Tibial nerve (tissue), 4 donors: ENCODE data around the gene HFM1.

Source experiments
- EP300 ChIP-seq, 2 donors: sonication (generic); formaldehyde crosslinking; IDR thresholded peaks; one replicate each; pipeline ENCODE4 v1.6.1; 2017; ENCODE audit warnings: antibody characterized with exemption in 2 of 2, mild to moderate bottlenecking in 1 of 2
- POLR2A ChIP-seq, 2 donors: fragments of 450-650 bp; IDR thresholded peaks; one replicate each; pipeline ENCODE4 v1.6.1; 2017; ENCODE audit warnings: antibody characterized with exemption in 2 of 2, mild to moderate bottlenecking in 2 of 2, moderate library complexity in 2 of 2
- TF ChIP-seq, protein P1 (sequence below), 5 experiments: fragments of 200-600 bp in 3 of 5; fragments of 450-650 bp in 2 of 5; sonication (generic) in 3 of 5; IDR thresholded peaks; one replicate each; pipeline ENCODE4 v1.5.1; 2016 to 2019; ENCODE audit warnings: antibody characterized with exemption in 5 of 5, mild to moderate bottlenecking in 3 of 5, moderate library complexity in 2 of 5

DNA sequence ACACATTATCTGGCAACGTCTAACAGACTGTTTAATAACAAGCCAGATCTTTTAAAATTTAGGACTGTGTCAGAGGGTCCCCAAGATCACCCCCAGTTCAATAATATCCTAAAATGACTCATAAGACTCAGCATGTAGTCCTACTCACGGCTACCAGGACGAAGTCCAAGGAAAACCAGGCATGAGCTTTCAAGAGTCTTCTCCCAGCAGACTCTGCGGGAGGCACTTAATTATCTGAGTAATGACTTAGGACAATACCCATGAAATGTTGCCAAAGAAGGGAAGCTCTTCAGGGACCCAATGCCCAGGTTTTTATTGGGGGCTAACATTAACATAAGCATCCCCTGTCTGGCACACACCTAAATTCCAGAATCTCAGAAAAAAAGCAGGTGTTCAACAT, 7.0 kb downstream of the HFM1 start:
- TF ChIP-seq POLR2A (IDR thresholded peaks at IDR 0.05): no peak
- TF ChIP-seq, protein P1, sequence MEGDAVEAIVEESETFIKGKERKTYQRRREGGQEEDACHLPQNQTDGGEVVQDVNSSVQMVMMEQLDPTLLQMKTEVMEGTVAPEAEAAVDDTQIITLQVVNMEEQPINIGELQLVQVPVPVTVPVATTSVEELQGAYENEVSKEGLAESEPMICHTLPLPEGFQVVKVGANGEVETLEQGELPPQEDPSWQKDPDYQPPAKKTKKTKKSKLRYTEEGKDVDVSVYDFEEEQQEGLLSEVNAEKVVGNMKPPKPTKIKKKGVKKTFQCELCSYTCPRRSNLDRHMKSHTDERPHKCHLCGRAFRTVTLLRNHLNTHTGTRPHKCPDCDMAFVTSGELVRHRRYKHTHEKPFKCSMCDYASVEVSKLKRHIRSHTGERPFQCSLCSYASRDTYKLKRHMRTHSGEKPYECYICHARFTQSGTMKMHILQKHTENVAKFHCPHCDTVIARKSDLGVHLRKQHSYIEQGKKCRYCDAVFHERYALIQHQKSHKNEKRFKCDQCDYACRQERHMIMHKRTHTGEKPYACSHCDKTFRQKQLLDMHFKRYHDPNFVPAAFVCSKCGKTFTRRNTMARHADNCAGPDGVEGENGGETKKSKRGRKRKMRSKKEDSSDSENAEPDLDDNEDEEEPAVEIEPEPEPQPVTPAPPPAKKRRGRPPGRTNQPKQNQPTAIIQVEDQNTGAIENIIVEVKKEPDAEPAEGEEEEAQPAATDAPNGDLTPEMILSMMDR (IDR thresholded peaks at IDR 0.05): no peak
- TF ChIP-seq EP300 (IDR thresholded peaks at IDR 0.05): no peak
